GM19099 (cell line): ENCODE results near the gene TMEM135.

ENCODE experiments used
- POLR2A ChIP-seq: IDR thresholded peaks from 3 replicates; pipeline ENCODE4 v1.6.1; 2011; ENCODE audit warnings: low read depth; ENCODE audit not compliant: insufficient read length; ENCODE audit errors: extremely low read depth

Gene TMEM135

DNA sequence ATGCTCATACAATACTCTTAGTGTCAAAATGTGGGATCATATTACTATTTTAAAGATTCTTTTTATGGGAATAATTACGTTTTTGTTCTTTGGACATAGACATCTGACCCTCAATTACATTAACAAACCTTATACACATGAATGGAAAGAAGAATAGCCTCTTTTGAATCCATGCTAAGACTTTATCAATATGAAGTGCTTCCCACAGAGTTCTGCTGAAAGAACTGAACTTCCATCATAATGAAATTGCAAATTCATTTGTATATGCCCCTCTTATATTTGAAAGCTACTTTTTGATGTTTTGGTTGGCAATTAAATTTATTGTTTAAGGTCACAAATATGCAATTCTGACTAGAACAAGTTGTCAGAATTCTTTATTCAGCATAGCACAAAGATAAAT lies 254.9 kb downstream of the TMEM135 start:
- no peak for TF ChIP-seq POLR2A

DNA sequence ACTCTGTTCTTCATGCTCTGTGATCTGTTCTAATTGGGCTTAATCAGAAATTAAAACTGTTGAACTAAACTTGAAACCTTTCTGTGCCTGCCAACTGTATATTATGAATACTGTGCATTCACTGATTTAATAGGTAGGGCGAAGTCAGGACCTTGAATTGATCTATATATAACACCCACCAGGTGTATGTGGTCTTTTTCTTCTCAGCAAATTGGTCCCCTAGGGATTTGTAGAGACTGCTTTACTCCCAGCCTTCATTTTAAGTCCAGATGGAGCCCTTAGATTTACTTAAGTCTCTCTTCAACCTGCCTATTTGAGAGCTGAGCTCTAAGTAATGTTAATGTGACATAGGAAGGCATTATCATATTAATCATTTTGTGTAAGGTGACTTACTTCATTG lies 257.5 kb downstream of the TMEM135 start:
- TF ChIP-seq POLR2A, result no peak

DNA sequence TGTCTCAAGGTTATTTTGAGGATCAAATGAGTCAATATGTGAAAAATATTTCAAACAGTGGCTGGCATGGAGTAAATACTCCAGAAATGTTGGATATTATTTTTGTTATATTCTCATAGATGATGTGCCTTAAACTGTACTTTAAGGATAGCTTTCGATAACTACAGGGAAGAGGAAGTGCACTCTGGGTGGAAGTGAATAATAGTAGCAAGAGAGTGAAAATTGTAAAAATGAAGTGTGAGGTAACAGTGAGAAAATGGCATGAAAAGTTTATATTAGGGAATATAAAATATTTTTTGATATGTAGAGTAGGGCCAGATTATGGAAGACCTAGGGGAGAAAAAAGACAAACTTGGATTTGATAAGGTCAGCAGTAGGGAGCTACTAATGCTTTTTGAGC lies 258.9 kb downstream of the TMEM135 start:
- TF ChIP-seq POLR2A, result no peak

DNA sequence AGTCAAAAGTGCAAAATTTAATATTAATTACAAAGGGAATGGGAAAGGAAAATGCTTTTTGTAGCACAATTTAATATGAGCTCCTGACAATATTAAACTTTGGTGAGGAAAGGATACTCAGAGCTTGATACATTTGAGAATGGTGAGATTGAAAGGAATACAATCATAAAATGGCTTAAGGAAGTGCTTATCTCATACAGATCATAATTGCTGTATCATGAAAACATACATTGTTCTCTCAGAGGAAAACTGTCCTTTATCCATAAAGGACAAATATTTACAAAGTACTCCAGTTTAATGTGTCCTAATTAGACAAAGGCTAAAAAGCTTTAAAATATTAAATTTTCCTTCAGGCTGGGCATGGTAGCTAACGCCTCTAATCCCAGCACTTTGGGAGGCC lies 260.4 kb downstream of the TMEM135 start:
- TF ChIP-seq POLR2A, result no peak

DNA sequence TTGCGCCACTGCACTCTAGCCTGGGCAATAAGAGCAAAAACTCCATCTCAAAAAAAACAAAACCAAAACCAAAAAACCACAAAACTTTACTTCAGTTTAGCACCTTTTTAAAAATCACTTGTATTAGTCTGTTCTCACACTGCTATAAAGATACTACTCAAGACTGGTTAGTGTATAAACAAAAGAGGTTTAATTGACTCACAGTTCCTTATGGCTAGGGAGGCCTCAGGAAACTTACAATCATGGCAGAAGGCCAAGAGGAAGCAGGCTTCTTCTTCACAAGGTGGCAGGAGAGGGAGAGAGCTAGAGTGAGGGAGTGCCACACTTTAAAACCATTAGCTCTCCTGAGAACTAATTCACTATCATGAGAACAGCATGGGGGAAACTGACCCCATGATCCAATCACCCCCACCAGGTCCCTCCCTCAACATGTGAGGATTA lies 261.3 kb downstream of the TMEM135 start:
- no peak for TF ChIP-seq POLR2A

DNA sequence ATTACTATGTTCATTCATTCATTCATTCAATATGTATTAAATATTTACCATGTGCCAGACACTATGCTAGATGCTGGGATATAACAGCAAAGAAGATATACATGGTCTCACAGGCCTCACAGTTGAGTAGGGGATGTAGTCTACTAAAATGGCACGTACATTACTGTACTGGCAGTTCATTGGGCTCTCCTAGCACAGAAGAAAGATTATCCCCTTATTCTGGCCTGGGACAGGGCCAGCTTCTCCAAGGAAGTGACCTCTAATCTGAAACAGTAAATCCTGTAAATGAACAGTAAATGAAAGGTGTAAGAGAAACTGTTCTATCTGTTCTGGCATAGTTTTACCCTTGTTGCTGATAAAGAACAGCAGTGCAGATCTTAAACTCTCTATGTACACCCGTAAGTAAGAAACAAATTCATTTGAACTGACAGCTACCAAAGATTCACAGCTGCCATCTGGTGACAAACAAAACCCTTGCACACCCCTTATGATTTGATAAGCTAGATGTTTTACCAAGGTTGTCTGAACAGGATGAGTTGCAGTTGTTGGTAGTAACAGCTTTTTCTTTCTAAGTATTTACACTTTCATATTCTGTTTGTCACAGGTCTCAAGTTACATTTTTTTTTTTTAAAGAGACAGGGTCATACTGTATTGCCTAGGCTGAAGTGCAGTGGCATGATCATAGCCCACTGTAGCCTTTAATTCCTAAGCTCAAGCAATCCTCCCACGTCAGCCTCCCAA lies 263.1 kb downstream of the TMEM135 start:
- TF ChIP-seq POLR2A, result no peak

DNA sequence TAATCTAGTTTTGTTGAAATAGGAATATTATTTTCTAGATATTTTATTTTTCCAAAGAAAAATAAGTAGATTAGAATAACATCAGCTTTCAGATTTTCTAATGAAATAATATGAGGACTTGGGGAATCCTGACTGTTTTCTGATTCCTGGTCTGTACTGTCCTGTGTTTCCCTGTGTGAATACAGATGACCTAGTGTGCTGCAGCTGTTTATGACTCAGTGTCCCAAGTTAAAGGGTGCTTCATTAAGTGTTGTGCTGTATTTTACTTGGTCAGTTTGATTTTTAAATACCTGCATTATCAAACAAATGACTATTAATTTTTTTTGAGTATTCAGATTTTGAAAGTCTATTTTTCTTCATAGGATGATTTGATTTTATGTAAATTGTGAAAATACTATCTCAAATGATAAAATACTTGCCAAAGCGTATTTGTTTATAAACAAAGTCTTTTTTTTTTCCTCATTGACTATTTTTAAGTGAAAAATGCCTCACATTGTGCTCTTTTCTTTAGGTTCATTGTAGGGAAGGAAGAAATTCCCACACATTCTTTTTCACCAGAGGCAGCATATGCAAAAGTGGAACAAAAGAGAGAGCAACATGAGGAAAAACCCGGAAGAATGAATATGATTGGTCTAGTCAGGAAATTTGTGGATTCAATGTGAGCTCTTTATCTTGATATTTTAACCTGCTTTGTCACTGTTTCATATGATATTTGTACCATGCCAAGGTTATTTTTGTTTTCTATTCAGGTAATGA lies 264.2 kb downstream of the TMEM135 start:
- TF ChIP-seq POLR2A, result no peak

DNA sequence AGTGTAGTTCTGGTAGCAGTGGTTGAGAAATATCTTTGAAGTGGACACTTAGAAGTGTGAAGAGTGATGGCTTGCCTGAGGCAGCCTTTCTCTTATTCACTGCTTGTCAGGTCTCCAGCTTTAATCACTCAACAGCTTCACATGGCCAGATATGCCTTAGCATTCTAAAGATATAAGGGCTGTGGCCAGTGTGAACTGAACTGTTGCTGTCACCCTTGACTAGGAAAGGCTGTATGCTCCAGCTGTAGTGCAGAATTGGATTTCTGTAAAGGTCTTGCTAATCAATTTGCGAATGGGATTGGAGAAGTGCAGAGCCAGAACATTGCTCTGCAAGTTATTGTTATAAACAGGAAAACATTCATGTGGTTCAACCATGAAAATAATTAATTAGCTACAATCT lies 266.7 kb downstream of the TMEM135 start:
- no peak for TF ChIP-seq POLR2A

DNA sequence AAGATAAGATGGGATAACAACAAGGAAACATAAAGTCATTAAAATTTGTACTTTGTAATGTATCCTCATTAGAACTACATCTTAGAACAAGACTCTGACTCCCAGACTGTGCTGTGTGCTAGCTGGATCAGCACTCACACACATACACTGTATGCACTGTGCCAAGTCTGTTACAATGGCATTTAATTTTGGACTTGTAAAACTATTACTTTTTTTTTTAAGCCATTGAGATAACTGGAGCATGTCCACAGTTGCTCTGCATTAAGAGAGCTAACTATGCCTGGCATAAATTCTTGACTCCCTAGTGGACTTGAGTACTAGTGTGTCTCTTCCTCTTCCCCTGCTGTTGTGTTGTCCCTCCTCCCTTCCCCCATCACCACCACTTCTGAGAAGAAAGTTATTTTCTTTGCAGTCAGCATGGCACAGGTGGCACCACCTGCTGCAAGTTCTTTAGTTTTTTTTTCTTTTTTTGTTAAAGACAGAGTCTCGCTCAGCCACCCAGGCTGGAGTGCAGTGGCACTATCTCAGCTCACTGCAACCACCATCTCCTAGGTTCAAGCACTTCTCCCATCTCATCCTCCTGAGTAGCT lies 268.6 kb downstream of the TMEM135 start:
- TF ChIP-seq POLR2A, result no peak

DNA sequence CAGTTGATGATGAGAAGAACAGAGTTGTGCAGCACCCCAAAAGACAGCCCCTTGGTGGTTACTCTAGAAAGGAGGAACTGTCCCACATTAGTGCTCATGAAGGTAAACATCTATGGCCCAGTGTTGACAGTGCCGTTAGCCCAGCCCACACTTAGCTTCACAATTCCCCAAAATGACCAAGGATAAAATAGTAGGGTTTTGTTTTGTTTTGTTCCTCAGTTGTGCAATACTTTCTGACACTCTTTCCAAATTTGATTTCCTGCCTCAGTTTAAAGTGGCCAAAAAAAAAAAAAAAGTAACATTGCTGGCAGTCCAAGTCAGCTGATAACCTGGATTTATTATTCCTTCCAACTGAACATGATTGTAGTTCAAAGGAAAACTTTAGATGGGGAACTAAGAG lies 269.4 kb downstream of the TMEM135 start:
- TF ChIP-seq POLR2A, result no peak

DNA sequence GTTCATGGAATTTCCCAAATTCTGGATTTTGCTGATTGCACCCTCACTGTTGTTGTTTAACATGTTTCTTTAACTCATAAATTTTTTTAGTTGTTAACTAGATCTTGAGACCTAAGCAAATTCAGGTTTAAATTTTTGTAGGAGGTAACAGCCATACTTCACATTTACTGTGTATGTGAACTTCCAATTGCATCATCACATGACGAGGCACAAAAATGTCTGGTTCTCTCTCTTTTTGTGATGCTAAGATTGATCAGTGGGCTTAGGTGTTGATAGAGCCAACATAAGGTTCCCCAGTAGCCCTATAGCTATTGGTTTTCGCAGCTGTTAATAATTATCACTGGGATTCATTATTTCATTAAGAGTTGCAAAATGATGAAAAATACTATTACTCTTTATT lies 277.5 kb downstream of the TMEM135 start:
- no peak for TF ChIP-seq POLR2A

DNA sequence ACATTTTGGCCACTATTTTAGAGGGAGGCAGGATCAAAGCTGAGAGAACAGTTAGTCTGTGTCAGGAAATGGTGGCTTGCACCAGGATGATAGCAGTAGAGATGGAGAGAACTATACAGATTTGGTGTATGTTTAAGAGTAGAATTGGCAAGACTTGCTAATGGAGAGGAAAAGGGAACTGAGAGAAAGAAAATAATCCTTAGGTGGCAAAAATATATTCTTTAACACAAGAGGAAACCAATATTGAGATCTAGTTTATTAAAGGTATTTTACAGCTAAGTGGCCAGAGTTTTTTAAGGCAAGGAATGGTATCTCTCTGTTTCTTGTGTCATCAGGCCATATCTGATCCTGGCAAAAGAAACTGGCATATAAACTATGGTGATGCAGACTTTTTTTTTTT lies 278.8 kb downstream of the TMEM135 start:
- no peak for TF ChIP-seq POLR2A

DNA sequence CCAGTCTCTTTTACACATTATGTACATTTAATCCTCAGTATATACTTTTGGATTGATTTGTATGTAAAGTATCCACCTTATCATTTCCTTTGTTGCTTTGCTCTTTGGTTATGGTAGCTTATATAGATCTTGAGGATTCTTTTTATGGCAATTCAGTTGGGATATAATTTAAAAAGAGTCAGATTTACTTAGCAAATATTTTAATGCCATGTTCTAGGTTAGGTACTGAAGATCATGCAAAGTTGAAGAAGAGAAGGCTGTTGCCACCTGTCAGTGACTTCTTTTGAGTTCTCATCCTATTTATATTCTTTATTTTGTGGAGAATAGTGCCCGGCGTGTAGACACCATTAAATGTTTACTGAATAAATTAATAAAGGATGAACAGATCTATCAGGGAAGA lies 279.7 kb downstream of the TMEM135 start:
- no peak for TF ChIP-seq POLR2A

DNA sequence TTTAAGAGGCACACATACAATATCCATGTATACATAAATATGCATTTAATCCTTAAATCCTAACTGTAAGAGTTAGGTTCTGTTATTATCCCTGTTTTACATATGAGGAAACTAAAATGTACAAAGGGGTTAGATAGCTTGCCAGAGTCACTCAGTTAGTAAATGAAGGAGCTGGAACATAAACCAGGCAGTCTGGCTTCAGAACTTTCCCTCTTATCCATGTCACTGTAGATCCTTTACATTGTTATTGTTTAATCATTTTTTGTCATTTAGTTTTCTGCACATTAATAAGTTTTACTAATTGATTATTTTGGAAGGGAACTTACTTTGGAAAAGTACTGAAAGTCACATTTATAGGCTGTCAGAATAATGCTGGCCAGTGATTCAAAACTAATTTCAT lies 282.4 kb downstream of the TMEM135 start:
- no peak for TF ChIP-seq POLR2A

DNA sequence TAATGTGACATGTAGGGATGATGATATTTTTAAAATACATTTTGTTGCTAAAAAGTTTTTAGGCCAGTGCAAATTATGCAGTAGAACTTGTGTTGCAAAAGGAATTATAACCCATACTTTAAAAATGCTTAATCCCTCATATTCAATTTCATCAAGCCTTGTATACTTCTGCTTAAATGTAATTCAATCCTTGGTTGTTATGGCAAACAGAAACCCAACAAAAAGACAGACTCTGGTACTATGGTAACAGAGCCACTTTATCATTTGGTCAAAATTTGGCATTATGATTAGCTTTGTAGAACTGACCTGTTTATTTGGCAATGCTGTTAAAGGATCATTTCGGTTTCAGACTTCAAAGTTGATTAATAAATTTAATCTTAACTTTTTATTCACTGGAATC lies 284.8 kb downstream of the TMEM135 start:
- TF ChIP-seq POLR2A, result no peak

DNA sequence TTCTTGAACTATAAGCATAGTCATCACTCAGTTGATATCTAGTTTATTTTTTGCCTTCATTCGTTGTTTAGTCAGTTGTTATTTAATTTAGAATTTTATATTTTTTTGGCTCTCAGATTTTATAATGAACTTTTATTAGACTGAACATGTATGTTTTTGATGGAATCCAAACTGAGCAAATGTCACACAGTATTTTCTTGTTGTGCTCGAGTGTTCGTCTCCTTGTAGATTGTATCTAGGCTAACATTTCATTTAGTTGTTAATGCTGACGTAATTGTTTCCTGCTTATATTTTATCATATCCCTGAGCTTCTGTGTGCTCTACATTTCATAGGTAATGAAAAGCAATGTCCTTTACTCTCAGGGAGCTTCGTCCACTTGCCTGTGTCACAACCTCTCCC lies 286.2 kb downstream of the TMEM135 start:
- TF ChIP-seq POLR2A, result no peak
